ENCODE measurements around the gene RRAD.
"Not testable (repeated sequence)": the region's sequence is repeated elsewhere in the genome, so short reads cannot be mapped to it uniquely, and the experiment has no call there.

The RRAD gene

DNA sequence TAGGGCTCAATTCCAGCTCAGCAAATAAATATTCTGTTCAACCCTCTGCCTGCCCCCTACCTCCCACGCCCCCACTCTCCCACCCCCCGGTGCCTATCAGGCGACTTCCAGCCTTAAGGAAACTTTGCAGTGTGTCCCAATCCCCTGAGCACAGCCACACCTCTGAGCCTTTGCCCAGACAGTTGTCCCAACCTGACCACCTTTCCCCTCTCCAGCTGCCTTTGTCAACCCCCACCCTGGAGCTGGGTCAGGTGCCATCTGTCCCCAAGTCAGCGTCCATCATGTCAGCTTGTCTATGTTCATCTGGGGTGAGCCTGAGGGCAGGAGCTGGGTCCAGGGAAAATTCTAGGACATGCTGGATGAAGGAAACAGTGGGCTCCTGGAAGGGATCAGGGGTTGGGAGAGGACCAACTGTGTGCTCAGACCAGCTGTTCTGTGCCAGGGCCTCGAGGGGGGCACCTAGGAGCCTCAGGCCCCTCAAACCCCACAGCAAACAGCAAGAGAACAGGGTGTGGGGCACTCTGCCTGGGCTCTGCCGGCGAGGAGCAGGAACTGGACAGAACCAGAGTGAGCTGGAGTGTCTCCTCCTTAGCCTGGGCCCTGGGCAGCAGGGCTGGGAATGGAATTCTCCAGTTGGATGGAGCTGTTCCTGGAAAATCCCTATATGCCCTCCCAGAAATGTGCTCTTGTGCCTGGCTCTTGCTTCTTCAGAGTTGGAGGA lies 24.5 kb downstream of the RRAD start:
- peak in 1 of 2 experiments; percentile 58 for DNase-seq

DNA sequence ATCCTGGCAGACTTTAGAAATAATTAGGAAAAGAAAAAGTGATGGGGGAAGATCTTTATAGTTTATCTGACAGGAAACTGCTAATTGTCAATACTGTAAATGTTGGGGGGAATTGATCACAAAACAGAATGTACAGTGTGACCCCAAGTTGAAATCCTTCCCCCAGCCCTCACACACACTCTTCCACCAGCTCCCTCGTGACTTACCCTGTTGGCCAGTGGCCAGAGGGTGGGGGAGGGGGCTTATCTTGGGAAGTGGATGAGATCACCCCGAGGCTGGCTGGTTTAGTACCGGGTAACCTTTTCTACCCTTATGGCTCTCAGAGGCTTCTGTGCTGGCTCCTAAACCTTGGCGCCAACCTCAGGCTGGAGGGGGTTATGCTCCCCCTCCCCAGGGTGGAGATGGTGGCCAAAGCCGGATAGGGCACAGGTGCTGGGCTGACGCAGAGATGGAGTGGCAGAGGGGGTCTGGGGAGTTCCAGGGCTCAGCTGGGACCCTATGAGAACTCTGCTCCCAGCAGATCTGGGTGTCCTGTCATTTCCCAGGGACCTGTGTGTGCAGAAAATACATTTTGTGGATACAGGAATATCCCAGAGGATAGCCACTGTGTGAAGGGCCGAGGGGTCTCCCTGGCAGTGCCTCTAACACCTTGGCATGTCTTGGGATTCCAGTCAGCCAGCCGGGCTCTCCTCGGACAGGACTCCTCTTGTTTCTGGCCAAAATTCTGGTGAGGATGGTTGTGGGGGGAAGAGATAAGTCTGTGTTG lies 25.2 kb downstream of the RRAD start:
- TF ChIP-seq POLR2A (IDR thresholded peaks at IDR 0.05; ENCODE audit: low read length) (peak; percentile 73), GATA1 (IDR thresholded peaks at IDR 0.05; ENCODE audit: low read depth, low read length) (no peak)
- peak; percentile 94 to 97 for DNase-seq

More for the DNA sequence above, 24.5 kb downstream of the RRAD start:
- TF ChIP-seq GATA1 (IDR thresholded peaks at IDR 0.05; ENCODE audit: low read depth, low read length) (no peak), POLR2A (IDR thresholded peaks at IDR 0.05; ENCODE audit: low read length) (no peak)

GRCh38 chr16:66899310-66899944 lies 25.9 kb downstream of the RRAD start:
- TF ChIP-seq GATA1 (IDR thresholded peaks at IDR 0.05; ENCODE audit: low read depth, low read length) (no peak), POLR2A (IDR thresholded peaks at IDR 0.05; ENCODE audit: low read length) (no peak)
- peak; percentile 55 to 73 for DNase-seq

GRCh38 chr16:66898933-66899309 lies 26.4 kb downstream of the RRAD start:
- no peak for DNase-seq
- TF ChIP-seq POLR2A (IDR thresholded peaks at IDR 0.05; ENCODE audit: low read length) (no peak), GATA1 (IDR thresholded peaks at IDR 0.05; ENCODE audit: low read depth, low read length) (no peak)

DNA sequence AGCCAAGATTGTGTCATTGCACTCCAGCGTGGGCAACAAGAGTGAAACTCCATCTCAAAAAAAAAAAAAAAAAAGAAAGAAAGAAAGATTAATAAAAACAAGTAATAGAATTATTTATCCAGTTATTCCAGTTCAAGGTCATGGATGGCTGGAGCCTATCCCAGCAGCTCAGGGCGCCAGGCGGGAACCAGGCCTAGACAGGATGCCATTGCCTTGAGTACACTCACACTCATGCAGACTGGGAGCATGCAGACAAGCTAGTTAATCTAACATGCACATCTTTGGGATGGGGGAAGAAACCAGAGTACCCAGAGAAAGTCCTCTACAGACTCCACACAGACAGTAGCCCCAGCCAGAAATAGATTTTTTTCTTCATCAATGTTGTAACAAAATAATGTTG lies 27.1 kb downstream of the RRAD start:
- no peak for TF ChIP-seq GATA1 (IDR thresholded peaks at IDR 0.05; ENCODE audit: low read depth, low read length)
- TF ChIP-seq POLR2A (IDR thresholded peaks at IDR 0.05; ENCODE audit: low read length): no peak
- DNase-seq: no peak

DNA sequence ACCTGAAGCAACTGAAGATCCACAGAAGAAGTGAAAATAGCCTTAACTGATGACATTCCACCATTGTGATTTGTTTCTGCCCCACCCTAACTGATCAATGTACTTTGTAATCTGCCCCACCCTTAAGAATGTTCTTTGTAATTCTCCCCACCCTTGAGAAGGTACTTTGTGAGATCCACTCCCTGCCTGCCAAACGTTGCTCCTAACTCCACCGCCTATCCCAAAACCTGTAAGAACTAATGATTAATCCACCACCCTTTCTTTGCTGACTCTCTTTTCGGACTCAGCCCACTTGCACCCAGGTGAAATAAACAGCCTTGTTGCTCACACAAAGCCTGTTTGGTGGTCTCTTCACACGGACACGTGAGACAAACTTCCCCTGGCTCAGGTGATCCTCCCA lies 28.7 kb downstream of the RRAD start:
- DNase-seq: not testable (repeated sequence)

DNA sequence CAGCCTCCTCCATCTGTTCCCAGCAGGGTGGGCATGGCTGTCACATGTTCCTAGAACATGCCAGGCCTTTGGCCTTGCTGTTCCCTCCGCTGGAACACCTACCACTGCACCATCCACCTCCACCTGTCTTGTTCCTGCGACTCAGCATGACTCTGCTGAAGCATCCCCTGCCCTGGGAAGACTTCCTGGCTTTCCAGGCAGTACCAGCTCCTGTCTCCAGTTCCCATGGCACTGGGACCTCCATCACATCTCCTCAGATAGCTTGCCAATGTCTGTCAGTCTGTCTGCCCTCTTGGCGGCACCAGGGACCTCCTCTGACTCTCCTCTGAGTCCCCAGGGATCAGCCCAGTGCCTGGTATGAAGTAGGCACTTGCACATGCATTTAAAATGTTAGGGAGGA lies 29.3 kb downstream of the RRAD start:
- no peak for DNase-seq
- no peak for TF ChIP-seq POLR2A (IDR thresholded peaks at IDR 0.05; ENCODE audit: low read length)
- TF ChIP-seq GATA1 (IDR thresholded peaks at IDR 0.05; ENCODE audit: low read depth, low read length): no peak

GRCh38 chr16:66895689-66895979 lies 29.7 kb downstream of the RRAD start:
- TF ChIP-seq GATA1 (IDR thresholded peaks at IDR 0.05; ENCODE audit: low read depth, low read length) (no peak), POLR2A (IDR thresholded peaks at IDR 0.05; ENCODE audit: low read length) (no peak)
- no peak for DNase-seq

GRCh38 chr16:66894948-66895688 lies 30.2 kb downstream of the RRAD start:
- peak; percentile 80 to 91 for DNase-seq
- TF ChIP-seq GATA1 (IDR thresholded peaks at IDR 0.05; ENCODE audit: low read depth, low read length) (no peak), POLR2A (IDR thresholded peaks at IDR 0.05; ENCODE audit: low read length) (no peak)

GRCh38 chr16:66894055-66894454 lies 31.3 kb downstream of the RRAD start:
- DNase-seq: no peak
- TF ChIP-seq GATA1 (IDR thresholded peaks at IDR 0.05; ENCODE audit: low read depth, low read length) (no peak), POLR2A (IDR thresholded peaks at IDR 0.05; ENCODE audit: low read length) (no peak)

DNA sequence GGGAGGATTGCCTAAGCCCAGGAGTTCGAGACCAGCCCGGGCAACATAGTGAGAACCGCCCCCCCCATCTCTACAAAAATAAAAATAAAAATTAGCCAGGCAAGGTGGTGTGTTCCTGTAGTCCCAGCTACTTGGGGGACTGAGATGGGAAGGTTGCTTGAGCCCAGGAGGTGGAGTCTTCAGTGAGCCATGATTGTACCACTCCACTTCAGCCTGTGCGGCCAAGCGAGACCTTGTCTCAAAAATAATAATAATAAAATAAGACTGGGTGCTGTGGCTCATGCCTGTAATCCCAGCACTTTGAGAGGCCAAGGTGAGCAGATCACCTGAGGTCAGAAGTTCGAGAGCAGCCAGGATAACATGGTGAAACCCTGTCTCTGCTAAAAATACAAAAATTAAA lies 33.5 kb downstream of the RRAD start:
- TF ChIP-seq GATA1 (IDR thresholded peaks at IDR 0.05; ENCODE audit: low read depth, low read length): no peak
- TF ChIP-seq POLR2A (IDR thresholded peaks at IDR 0.05; ENCODE audit: low read length): no peak
- DNase-seq: no peak

GRCh38 chr16:66891360-66891759 lies 34.0 kb downstream of the RRAD start:
- no peak for DNase-seq
- no peak for TF ChIP-seq POLR2A (IDR thresholded peaks at IDR 0.05; ENCODE audit: low read length)
- no peak for TF ChIP-seq GATA1 (IDR thresholded peaks at IDR 0.05; ENCODE audit: low read depth, low read length)

- DNase-seq: no peak
- TF ChIP-seq GATA1 (IDR thresholded peaks at IDR 0.05; ENCODE audit: low read depth, low read length) (no peak), POLR2A (IDR thresholded peaks at IDR 0.05; ENCODE audit: low read length) (no peak)
Observed at GRCh38 chr16:66890799-66891198, 34.5 kb downstream of the RRAD start.

GRCh38 chr16:66889622-66890021 lies 35.7 kb downstream of the RRAD start:
- no peak for DNase-seq
- TF ChIP-seq GATA1 (IDR thresholded peaks at IDR 0.05; ENCODE audit: low read depth, low read length) (no peak), POLR2A (IDR thresholded peaks at IDR 0.05; ENCODE audit: low read length) (no peak)

All from erythroblast (primary cell).